ENCODE data around the gene MCTP2.

GRCh38 chr15:94235041-94235440, 3.7 kb downstream of the MCTP2 start:
- TF ChIP-seq POLR2A (IDR thresholded peaks at IDR 0.05; ENCODE audit: low read depth, low read length), result no peak
- no peak for TF ChIP-seq POLR2AphosphoS5 (IDR thresholded peaks at IDR 0.05; ENCODE audit: low read depth, low read length)
- no peak for TF ChIP-seq TAF1 (IDR thresholded peaks at IDR 0.05; ENCODE audit: borderline replicate concordance, low read depth, low read length)

Data from GM12892 (cell line).